ENCODE results near the gene IARS1.

Gene IARS1
- 333 to 380 reads per million in 2 donors for total RNA-seq

GRCh38 chr9:92293452-92294296, at the start of gene IARS1:
TSS of gene IARS1 (minus strand) at chr9:92293697. CDS start at chr9:92289419, 4,278 bp downstream.
- DNase-seq = peak; percentile 99

- no peak for DNase-seq
Measured at GRCh38 chr9:92342825-92343488, 49.5 kb upstream of the IARS1 start.

GRCh38 chr9:92341578-92341977, 48.1 kb upstream of the IARS1 start:
- DNase-seq = no peak

- DNase-seq = no peak
Measured at GRCh38 chr9:92333282-92333634, 39.8 kb upstream of the IARS1 start.

- no peak for DNase-seq
Measured at GRCh38 chr9:92332577-92333281, 39.2 kb upstream of the IARS1 start.

GRCh38 chr9:92328225-92328624, 34.7 kb upstream of the IARS1 start:
- DNase-seq = no peak

- DNase-seq = no peak
Measured at GRCh38 chr9:92327283-92327850, 33.9 kb upstream of the IARS1 start.

GRCh38 chr9:92325991-92326500, 32.5 kb upstream of the IARS1 start:
- DNase-seq = no peak

- DNase-seq = peak; percentile 69
Measured at GRCh38 chr9:92325269-92325990, 31.9 kb upstream of the IARS1 start, which contains the start of the genes CENPP and NOL8. TSS of gene CENPP (plus strand) at chr9:92325953. TSS of gene NOL8 (minus strand) at chr9:92325350. CDS start at chr9:92324161, 1,189 bp downstream.

- DNase-seq = no peak
Measured at GRCh38 chr9:92324889-92325268, 31.4 kb upstream of the IARS1 start.

GRCh38 chr9:92324431-92324830, 30.9 kb upstream of the IARS1 start:
- DNase-seq = no peak

- DNase-seq = no peak
Measured at GRCh38 chr9:92315456-92315855, 22.0 kb upstream of the IARS1 start.

GRCh38 chr9:92313624-92314012, 20.1 kb upstream of the IARS1 start:
- DNase-seq = no peak

GRCh38 chr9:92312887-92313623, 19.6 kb upstream of the IARS1 start:
- no peak for DNase-seq

- DNase-seq = no peak
Measured at GRCh38 chr9:92310562-92310961, 17.1 kb upstream of the IARS1 start.

GRCh38 chr9:92308893-92309292, 15.4 kb upstream of the IARS1 start:
- no peak for DNase-seq

- no peak for DNase-seq
Measured at GRCh38 chr9:92300936-92301335, 7.4 kb upstream of the IARS1 start.

- no peak for DNase-seq
Measured at GRCh38 chr9:92299116-92299515, 5.6 kb upstream of the IARS1 start.

GRCh38 chr9:92298036-92298435, 4.5 kb upstream of the IARS1 start:
- no peak for DNase-seq

GRCh38 chr9:92297611-92298010, 4.1 kb upstream of the IARS1 start:
- DNase-seq = no peak

- no peak for DNase-seq
Measured at GRCh38 chr9:92295827-92296258, 2.3 kb upstream of the IARS1 start.
